HL-60 (cell line): ENCODE measurements around the gene ZNF365.

Source experiments
- GABPA ChIP-seq: IDR thresholded peaks from 2 replicates; pipeline ENCODE4 v1.6.1; 2012; ENCODE audit warnings: low read depth
- POLR2AphosphoS5 ChIP-seq: IDR thresholded peaks from 2 replicates; pipeline ENCODE4 v1.6.1; 2012; ENCODE audit warnings: low read depth
- REST ChIP-seq: IDR thresholded peaks from 2 replicates; pipeline ENCODE4 v1.6.1; 2012; ENCODE audit warnings: low read depth; ENCODE audit not compliant: insufficient replicate concordance
- SPI1 ChIP-seq: IDR thresholded peaks from 2 replicates; pipeline ENCODE4 v1.6.1; 2012; ENCODE audit warnings: low read depth, mild to moderate bottlenecking, borderline replicate concordance
- TF ChIP-seq, protein P1 (sequence below): IDR thresholded peaks from one replicate; pipeline ENCODE4 v1.5.1; 2011; ENCODE audit warnings: low read length, control low read depth, inconsistent platforms; ENCODE audit not compliant: insufficient read depth

DNA sequence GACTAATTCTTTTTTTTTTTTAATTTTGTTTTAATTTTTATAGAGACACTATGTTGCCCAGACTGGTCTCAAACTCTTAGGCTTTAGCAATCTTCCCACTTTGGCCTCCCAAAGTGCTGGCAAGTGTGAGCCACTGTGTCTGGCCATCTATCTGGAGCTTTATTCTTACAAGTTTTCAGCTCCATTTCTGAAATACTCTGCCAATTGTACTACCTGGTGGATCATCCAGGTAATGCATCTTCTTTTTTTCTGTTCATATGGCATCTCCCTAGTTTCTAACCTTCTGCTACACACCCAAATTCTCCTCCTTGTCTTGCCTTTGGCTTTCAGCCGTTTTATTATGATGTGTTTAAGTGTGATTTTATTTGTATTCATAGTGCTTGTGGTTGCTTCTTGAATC, 40.2 kb downstream of the ZNF365 start:
- TF ChIP-seq, protein P1, sequence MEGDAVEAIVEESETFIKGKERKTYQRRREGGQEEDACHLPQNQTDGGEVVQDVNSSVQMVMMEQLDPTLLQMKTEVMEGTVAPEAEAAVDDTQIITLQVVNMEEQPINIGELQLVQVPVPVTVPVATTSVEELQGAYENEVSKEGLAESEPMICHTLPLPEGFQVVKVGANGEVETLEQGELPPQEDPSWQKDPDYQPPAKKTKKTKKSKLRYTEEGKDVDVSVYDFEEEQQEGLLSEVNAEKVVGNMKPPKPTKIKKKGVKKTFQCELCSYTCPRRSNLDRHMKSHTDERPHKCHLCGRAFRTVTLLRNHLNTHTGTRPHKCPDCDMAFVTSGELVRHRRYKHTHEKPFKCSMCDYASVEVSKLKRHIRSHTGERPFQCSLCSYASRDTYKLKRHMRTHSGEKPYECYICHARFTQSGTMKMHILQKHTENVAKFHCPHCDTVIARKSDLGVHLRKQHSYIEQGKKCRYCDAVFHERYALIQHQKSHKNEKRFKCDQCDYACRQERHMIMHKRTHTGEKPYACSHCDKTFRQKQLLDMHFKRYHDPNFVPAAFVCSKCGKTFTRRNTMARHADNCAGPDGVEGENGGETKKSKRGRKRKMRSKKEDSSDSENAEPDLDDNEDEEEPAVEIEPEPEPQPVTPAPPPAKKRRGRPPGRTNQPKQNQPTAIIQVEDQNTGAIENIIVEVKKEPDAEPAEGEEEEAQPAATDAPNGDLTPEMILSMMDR = no peak
- no peak for TF ChIP-seq REST
- no peak for TF ChIP-seq POLR2AphosphoS5
- no peak for TF ChIP-seq SPI1
- no peak for TF ChIP-seq GABPA
